Right lobe of liver (tissue), 4 donors: ENCODE data around the gene CCDC196.

Source experiments
- POLR2A ChIP-seq: fragments of 450-650 bp; IDR thresholded peaks from one replicate; pipeline ENCODE4 v1.6.1; 2017; ENCODE audit warnings: antibody characterized with exemption, mild to moderate bottlenecking
- TF ChIP-seq, protein P1 (sequence below), 4 donors: fragments of 200-600 bp in 3 of 4; fragments of 450-650 bp in 1 of 4; IDR thresholded peaks; one replicate each; pipeline versions ENCODE4 v1.5.1 to v1.8.0; 2016 to 2022; ENCODE audit warnings: antibody characterized with exemption in 4 of 4, mild to moderate bottlenecking in 2 of 4
- donor health status: DM: no; HTN: no; CAD: no.
- donor health status: DM: no; HTN: no; CAD: no.
- donor health status: DM: no; HTN: yes; CAD: no.

GRCh38 chr14:66471584-66471983 lies 14.6 kb upstream of the CCDC196 start:
- no peak for TF ChIP-seq POLR2A
- TF ChIP-seq, protein P1, sequence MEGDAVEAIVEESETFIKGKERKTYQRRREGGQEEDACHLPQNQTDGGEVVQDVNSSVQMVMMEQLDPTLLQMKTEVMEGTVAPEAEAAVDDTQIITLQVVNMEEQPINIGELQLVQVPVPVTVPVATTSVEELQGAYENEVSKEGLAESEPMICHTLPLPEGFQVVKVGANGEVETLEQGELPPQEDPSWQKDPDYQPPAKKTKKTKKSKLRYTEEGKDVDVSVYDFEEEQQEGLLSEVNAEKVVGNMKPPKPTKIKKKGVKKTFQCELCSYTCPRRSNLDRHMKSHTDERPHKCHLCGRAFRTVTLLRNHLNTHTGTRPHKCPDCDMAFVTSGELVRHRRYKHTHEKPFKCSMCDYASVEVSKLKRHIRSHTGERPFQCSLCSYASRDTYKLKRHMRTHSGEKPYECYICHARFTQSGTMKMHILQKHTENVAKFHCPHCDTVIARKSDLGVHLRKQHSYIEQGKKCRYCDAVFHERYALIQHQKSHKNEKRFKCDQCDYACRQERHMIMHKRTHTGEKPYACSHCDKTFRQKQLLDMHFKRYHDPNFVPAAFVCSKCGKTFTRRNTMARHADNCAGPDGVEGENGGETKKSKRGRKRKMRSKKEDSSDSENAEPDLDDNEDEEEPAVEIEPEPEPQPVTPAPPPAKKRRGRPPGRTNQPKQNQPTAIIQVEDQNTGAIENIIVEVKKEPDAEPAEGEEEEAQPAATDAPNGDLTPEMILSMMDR (IDR thresholded peaks at IDR 0.05) = no peak
